PC-3 (cell line): ENCODE measurements around the gene CLTA. TPM values are rescaled to one million over a fixed set of nuclear protein-coding genes. Genes with fewer than 3 reads are reported as not detected.

ENCODE experiments used
- ATAC-seq: fragments of 200-7000 bp; cut with Tn5 transposase; 2 replicates; pipeline ENCODE4 v1.9.1; 2020; ENCODE audit warnings: mild to moderate bottlenecking, moderate library complexity
- BruUV-seq: library from RNA; stranded (reverse); fragments of 400-500 nt; replicated peaks from 2 replicates; lab custom pipeline; 2021; lab: Mats Ljungman, UMichigan
- CTCF ChIA-PET: fragments of 300-600 bp; sonication (Branson Sonifier 250); formaldehyde crosslinking; loops from one replicate; lab custom pipeline; 2022; ENCODE audit warnings: antibody characterized with exemption; lab: Charles Lee
- POLR2A ChIA-PET: fragments of 300-600 bp; sonication (Branson Sonifier 250); formaldehyde crosslinking; loops from one replicate; lab custom pipeline; 2022; ENCODE audit warnings: antibody characterized with exemption; ENCODE audit not compliant: unreplicated experiment; lab: Charles Lee
- DNase-seq: peaks from one replicate; pipeline ENCODE4 v3.0.0-alpha.2; 2015
- H2AFZ ChIP-seq: fragments of 300-600 bp; sonication (generic); 2 replicates; pipeline ENCODE4 v1.6.0; 2016; ENCODE audit warnings: antibody characterized with exemption, low read length
- H3F3A ChIP-seq: fragments of 300-600 bp; sonication (generic); one replicate; pipeline ENCODE4 v1.6.0; 2017; ENCODE audit warnings: antibody characterized with exemption, low read length, control low read depth, mild to moderate bottlenecking; ENCODE audit not compliant: unreplicated experiment
- H3K27ac ChIP-seq: fragments of 300-600 bp; sonication (generic); 2 replicates; pipeline ENCODE4 v1.5.1; 2016; ENCODE audit warnings: mild to moderate bottlenecking, low read length
- H3K27me3 ChIP-seq: fragments of 300-600 bp; sonication (generic); 2 replicates; pipeline ENCODE4 v1.6.1; 2016; ENCODE audit warnings: low read length, mixed read lengths
- H3K36me3 ChIP-seq: fragments of 300-600 bp; sonication (generic); 2 replicates; pipeline ENCODE4 v1.6.1; 2016; ENCODE audit warnings: low read depth, mixed run types, low read length, mixed read lengths
- H3K4me1 ChIP-seq: fragments of 300-600 bp; sonication (generic); 2 replicates; pipeline ENCODE4 v1.5.1; 2016; ENCODE audit warnings: low read length; ENCODE audit not compliant: insufficient read depth
- H3K4me2 ChIP-seq: fragments of 300-600 bp; sonication (generic); 2 replicates; pipeline ENCODE4 v1.6.0; 2016; ENCODE audit warnings: low read length
- H3K4me3 ChIP-seq: fragments of 300-600 bp; sonication (generic); 2 replicates; pipeline ENCODE4 v1.5.1; 2016; ENCODE audit warnings: mild to moderate bottlenecking, low read length, mixed read lengths
- H3K79me2 ChIP-seq: fragments of 300-600 bp; sonication (generic); 2 replicates; pipeline ENCODE4 v1.6.1; 2017; ENCODE audit warnings: low read length, mixed read lengths
- H3K9ac ChIP-seq: fragments of 300-600 bp; sonication (generic); 2 replicates; pipeline ENCODE4 v1.6.0; 2016; ENCODE audit warnings: mild to moderate bottlenecking, low read length
- H3K9me2 ChIP-seq: fragments of 300-600 bp; sonication (generic); replicated peaks from 2 replicates; pipeline ENCODE4 v1.6.1; 2016; ENCODE audit warnings: mixed run types, low read length, mixed read lengths
- H3K9me3 ChIP-seq: fragments of 300-600 bp; sonication (generic); 2 replicates; pipeline ENCODE4 v1.6.1; 2016; ENCODE audit warnings: low read length, mixed read lengths
- H4K20me1 ChIP-seq: fragments of 300-600 bp; sonication (generic); 2 replicates; pipeline ENCODE4 v1.6.1; 2016; ENCODE audit warnings: low read length, mixed read lengths
- CTCF ChIP-seq: fragments of 300-600 bp; sonication (generic); conservative IDR thresholded peaks from 2 replicates; pipeline ENCODE4 v1.5.1; 2017; ENCODE audit warnings: antibody characterized with exemption, low read depth, mild to moderate bottlenecking, low read length
- EZH2 ChIP-seq: fragments of 300-600 bp; sonication (generic); IDR thresholded peaks from one replicate; pipeline ENCODE4 v1.6.1; 2017; ENCODE audit warnings: antibody characterized with exemption, mild to moderate bottlenecking, low read length; ENCODE audit not compliant: unreplicated experiment
- EZH2phosphoT487 ChIP-seq: fragments of 300-600 bp; sonication (generic); IDR thresholded peaks from 2 replicates; pipeline ENCODE4 v1.6.1; 2018; ENCODE audit warnings: mild to moderate bottlenecking, antibody characterized with exemption, low read length, borderline replicate concordance
- intact Hi-C: fragments of 100-400 bp; cut with micrococcal nuclease; formaldehyde crosslinking; loops from 2 replicates; pipeline ENCODE4 v1.9.0; 2023
- total RNA-seq: library from RNA; depleted of rRNA; stranded (reverse); fragments of >200 nt; gene quantifications from 2 replicates; pipeline ENCODE4 v1.2.3, GENCODE V29; 2014

CLTA gene
- total RNA-seq, 1 experiment from 2014 or later, result 259 TPM

- Histone ChIP-seq H3K27me3 (no peaks in the 10 kb centered on the region), H3K36me3 (peaks cover 2% of the 10 kb centered on the region; the same call in 1 of the 2 replicates), H2AFZ (no peak overlapping the region), H3K9ac (no peak overlapping the region), H3K4me2 (no peak overlapping the region), H3K9me2 (no peaks in the 10 kb centered on the region), H3K4me1 (peaks cover 28% of the 10 kb centered on the region), H3K9me3 (no peaks in the 10 kb centered on the region), H3K27ac (no peak overlapping the region), H3K79me2 (no peaks in the 10 kb centered on the region), H3K4me3 (no peak overlapping the region), H3F3A (no peaks in the 10 kb centered on the region), H4K20me1 (no peaks in the 10 kb centered on the region)
- CTCF ChIA-PET, result no interaction called here
- intact Hi-C loops, result no loop called here
- BruUV-seq, result no TSS peak
- no peak for DNase-seq
- TF ChIP-seq CTCF (no peak), EZH2phosphoT487 (no peak), EZH2 (no peak)
- POLR2A ChIA-PET, result no interaction called here
- no peak for ATAC-seq
These were observed 37.8 kb upstream of the CLTA start for GRCh38 chr9:36152741-36153438.

- no peaks in the 10 kb centered on the region for H3F3A ChIP-seq
- intact Hi-C loops, result no loop called here
- ATAC-seq, result no peak
- no peaks in the 10 kb centered on the region for H4K20me1 ChIP-seq
- peaks cover 21% of the 10 kb centered on the region for H3K4me1 ChIP-seq
- H3K79me2 ChIP-seq, result no peaks in the 10 kb centered on the region
- H3K9me3 ChIP-seq, result no peaks in the 10 kb centered on the region
- no peak for TF ChIP-seq CTCF
- TF ChIP-seq EZH2, result no peak
- no peak for TF ChIP-seq EZH2phosphoT487
- no peak overlapping the region for H3K4me3 ChIP-seq
- BruUV-seq, result no TSS peak
- H3K27me3 ChIP-seq, result no peaks in the 10 kb centered on the region
- peaks cover 2% of the 10 kb centered on the region; the same call in 1 of the 2 replicates for H3K36me3 ChIP-seq
- POLR2A ChIA-PET, result no interaction called here
- H3K27ac ChIP-seq, result no peak overlapping the region
- DNase-seq, result no peak
- H2AFZ ChIP-seq, result no peak overlapping the region
- CTCF ChIA-PET, result interaction anchor here (1.5 kb wide), 1 partner anchor 12 kb away, joined by 3 read pairs; no protein-coding TSS in a partner anchor
- H3K9ac ChIP-seq, result no peak overlapping the region
- no peaks in the 10 kb centered on the region for H3K9me2 ChIP-seq
- no peak overlapping the region for H3K4me2 ChIP-seq
These were observed 37.0 kb upstream of the CLTA start for GRCh38 chr9:36153746-36154145.

- ATAC-seq (peak; percentile 67), DNase-seq (peak; percentile 29)
- no peaks in the 10 kb centered on the region for H3K79me2 ChIP-seq
- no peaks in the 10 kb centered on the region for H3K9me2 ChIP-seq
- H3K27ac ChIP-seq, result peak overlapping the region; percentile 48
- no TSS peak for BruUV-seq
- CTCF ChIA-PET, result interaction anchor here (1.0 to 1.5 kb wide), 2 partner anchors 11 to 12 kb away, joined by 3 to 5 read pairs; no protein-coding TSS in a partner anchor
- H2AFZ ChIP-seq, result peak overlapping the region; percentile 41
- no peak overlapping the region for H3K9ac ChIP-seq
- intact Hi-C loops, result no loop called here
- no peaks in the 10 kb centered on the region for H3K9me3 ChIP-seq
- H3K27me3 ChIP-seq, result no peaks in the 10 kb centered on the region
- H3K4me2 ChIP-seq, result peak overlapping the region; percentile 38
- POLR2A ChIA-PET, result no interaction called here
- H3F3A ChIP-seq, result no peaks in the 10 kb centered on the region
- peaks cover 2% of the 10 kb centered on the region; the same call in 1 of the 2 replicates for H3K36me3 ChIP-seq
- no peak overlapping the region for H3K4me3 ChIP-seq
- H4K20me1 ChIP-seq, result no peaks in the 10 kb centered on the region
- H3K4me1 ChIP-seq, result peaks cover 14% of the 10 kb centered on the region; the same call in 1 of the 2 replicates
- TF ChIP-seq CTCF (no peak), EZH2phosphoT487 (no peak), EZH2 (no peak)
These were observed 36.3 kb upstream of the CLTA start for GRCh38 chr9:36154331-36154952.
